Astrocyte of the cerebellum (primary cell): ENCODE measurements around the gene STAT6.

Experiments
- DNase-seq: peaks from one replicate; pipeline ENCODE4 v3.0.0-alpha.2; 2011; ENCODE audit warnings: low read depth
- H3K4me3 ChIP-seq: 2 replicates; pipeline ENCODE4 v1.5.1; 2011; ENCODE audit warnings: mild to moderate bottlenecking, low read depth, low read length, moderate library complexity
- in situ Hi-C: cut with HindIII; loops from 2 replicates; pipeline ENCODE4 v1.10.0; 2017; ENCODE audit warnings: low sequenced_read_pairs
- TF ChIP-seq, protein P1 (sequence below): IDR thresholded peaks from 2 replicates; pipeline ENCODE4 v1.5.1; 2012; ENCODE audit warnings: low read length, low read depth, moderate library complexity, mild to moderate bottlenecking; ENCODE audit errors: missing control alignments

Gene STAT6

DNA sequence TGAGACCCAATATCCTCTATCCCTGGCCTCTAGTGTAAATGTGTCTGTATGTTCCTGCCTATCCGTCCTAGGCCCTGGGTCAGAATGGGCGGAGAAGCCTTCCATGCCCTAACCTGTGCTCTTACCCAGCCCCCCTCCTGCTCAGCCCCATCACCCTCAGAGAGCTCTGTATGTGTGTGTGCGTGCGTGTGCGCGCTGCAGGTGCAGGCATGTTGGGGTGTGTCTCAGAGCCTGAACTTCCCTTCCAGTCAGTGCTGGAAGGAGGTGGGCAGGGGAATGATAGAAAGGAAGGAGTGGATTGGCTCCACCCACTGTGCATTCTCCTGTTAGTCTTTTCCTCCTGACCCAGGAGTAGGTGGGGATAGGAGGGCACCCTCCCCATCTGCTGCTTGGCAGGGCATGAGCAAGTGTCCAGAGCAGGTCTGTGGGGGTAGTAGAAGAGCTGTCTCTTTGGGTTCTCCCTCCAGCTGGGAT lies 15.0 kb downstream of the STAT6 start:
- DNase-seq: no peak
- in situ Hi-C loops: no loop called here
- TF ChIP-seq, protein P1, sequence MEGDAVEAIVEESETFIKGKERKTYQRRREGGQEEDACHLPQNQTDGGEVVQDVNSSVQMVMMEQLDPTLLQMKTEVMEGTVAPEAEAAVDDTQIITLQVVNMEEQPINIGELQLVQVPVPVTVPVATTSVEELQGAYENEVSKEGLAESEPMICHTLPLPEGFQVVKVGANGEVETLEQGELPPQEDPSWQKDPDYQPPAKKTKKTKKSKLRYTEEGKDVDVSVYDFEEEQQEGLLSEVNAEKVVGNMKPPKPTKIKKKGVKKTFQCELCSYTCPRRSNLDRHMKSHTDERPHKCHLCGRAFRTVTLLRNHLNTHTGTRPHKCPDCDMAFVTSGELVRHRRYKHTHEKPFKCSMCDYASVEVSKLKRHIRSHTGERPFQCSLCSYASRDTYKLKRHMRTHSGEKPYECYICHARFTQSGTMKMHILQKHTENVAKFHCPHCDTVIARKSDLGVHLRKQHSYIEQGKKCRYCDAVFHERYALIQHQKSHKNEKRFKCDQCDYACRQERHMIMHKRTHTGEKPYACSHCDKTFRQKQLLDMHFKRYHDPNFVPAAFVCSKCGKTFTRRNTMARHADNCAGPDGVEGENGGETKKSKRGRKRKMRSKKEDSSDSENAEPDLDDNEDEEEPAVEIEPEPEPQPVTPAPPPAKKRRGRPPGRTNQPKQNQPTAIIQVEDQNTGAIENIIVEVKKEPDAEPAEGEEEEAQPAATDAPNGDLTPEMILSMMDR: no peak
- no peak overlapping the region for H3K4me3 ChIP-seq

DNA sequence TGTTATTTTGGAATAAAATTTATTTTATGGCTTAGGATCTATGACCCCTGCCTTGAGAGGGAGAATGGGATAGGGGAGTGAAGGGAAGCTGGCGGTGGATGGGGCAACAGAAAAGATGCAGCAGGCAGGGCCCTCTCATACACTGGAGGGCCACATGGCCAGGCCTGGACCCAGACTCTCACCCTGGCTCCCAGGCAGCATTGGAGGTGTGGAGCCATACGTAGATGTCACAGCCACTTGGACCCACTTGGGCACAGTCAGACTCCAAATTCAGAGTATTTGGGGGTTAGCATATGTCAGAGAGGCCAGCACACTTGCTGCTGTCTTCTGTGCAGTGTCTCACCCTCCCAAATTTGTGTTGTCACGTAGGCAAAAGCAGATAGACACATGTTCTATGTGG lies 15.7 kb downstream of the STAT6 start:
- H3K4me3 ChIP-seq: no peak overlapping the region
- in situ Hi-C loops: no loop called here
- no peak for DNase-seq
- TF ChIP-seq, protein P1: no peak

DNA sequence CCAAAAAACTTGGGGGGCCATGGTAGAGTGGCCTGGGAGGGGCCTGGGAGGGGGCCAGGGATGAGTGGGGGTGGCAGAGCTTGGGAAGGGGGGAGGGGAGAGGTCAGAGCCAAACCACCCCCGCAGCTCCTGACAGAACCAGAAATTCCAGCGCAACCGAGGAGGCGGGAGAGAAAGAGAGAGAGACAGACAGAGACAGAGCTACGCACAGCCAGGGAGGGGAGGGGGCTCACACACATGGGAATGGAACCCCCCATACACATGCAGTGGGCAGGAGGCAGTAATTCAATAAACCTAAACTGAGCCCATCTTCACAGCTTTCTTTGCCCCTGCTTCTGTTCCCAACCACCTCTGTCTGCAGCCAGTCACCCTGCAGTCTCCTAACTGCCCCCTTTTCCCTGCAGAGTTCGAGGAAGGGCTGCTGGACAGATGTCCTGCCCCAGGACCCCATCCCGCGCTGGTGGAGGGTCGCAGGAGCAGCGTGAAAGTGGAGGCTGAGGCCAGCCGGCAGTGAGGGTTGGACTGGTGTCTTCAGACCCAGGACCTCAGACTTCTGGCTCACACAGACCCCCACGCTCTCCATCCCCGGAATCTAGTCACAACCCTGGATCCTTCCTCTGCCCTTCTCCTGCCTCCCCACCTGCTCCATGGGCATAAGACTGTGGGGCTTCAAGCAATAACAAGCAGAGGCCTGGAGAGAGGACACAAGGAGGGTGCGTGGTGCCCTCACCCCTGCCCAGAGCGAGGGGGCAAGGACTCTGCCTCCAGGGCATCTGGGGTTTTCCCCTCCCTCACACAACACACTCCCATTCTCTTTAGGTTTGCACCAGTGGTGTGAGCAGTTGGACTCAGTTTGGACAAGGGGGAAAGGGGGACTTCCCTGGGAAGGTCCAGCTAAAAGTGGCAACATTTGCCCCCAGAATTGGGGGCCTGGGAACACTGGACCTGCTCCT lies 16.7 kb downstream of the STAT6 start:
- in situ Hi-C loops: no loop called here
- TF ChIP-seq, protein P1: no peak
- H3K4me3 ChIP-seq: no peak overlapping the region
- DNase-seq: no peak

DNA sequence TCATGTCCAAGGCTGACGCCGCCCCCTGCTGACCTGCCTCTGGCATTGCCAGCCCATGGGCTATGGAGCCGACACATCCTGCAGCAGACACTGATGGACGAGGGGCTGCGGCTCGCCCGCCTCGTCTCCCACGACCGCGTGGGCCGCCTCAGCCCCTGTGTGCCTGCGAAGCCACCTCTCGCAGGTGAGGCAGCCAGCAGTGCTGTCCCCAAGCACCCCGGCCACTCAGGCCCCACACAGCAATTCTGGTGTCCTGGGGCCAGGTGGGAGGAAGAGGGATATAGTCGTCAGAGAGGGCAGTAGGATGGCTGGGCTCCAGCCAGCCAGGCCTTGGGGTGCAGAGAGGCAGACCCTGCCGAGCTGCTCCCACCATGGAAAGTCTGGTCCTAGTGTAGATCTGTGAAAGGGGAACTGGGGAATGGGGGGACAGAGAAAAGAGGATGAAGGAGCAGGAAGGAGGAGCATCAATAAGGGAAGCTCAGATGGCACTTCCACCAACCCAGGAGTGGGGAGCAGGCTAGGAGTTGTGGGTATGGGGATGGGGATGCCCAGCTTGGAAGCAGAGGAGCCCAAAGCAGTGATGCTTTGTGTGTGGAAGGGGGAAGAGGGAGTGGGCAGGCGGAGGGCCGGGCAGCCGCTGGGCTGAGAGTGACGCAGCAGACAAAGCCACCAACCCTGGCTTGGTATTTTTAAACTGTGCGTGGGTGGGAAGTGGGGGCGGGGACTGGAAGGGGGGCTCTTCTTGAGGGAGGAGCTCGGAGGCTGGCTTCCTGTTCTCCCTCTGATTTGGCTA lies 17.6 kb downstream of the STAT6 start:
- no peak for DNase-seq
- in situ Hi-C loops: no loop called here
- H3K4me3 ChIP-seq: no peak overlapping the region

DNA sequence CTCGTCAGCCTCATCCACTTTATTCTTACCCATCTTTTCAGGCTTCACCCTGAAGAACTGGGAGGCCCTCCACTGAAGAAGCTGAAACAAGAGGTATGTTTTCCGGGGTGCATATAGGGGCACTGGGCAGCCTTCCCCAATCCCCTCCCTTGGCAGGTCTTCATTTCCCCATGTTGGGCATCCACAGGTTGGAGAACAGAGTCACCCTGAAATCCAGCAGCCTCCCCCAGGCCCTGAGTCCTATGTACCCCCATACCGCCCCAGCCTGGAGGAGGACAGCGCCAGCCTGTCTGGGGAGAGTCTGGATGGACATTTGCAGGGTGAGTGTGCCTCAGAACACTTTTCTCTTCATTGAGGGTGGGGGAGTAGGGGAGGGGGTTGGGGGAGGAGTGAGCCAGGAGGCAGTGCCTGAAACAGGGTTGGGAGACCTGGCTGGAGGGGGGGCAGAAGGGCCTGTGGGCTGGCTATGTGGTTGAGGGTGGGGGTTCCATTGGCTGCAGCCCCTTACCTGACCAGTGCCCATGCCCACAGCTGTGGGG lies 18.2 kb downstream of the STAT6 start:
- in situ Hi-C loops: no loop called here
- DNase-seq: no peak
- no peak overlapping the region for H3K4me3 ChIP-seq
- TF ChIP-seq, protein P1: no peak

More for the DNA sequence above, 17.6 kb downstream of the STAT6 start:
- TF ChIP-seq, protein P1: peak; percentile 45

DNA sequence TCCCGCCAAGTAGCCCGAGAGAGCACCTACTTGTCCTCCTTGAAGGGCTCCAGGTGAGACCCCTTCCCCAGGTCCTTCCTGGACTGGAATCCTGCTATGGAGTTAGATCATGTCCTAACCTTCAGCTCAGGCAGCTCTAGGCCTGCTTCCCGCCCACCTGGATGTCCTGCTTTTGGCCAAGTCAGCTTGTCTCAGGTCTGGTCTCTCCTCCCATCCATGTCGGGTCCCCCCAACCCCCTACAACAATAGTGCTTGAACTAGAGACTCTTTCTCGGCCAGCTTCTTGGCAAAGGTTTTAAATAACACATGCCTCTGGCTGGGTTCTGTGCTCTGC lies 18.7 kb downstream of the STAT6 start:
- H3K4me3 ChIP-seq: no peak overlapping the region
- DNase-seq: no peak
- TF ChIP-seq, protein P1: no peak
- in situ Hi-C loops: no loop called here
